Stimulated activated CD8-positive, alpha-beta memory T cell treated with anti-CD3 and anti-CD28 coated beads, Interleukin-4, amount 100 ng/mL, for 24 hours (primary cell): ENCODE measurements around the gene FCER1A.
"Not testable (repeated sequence)": the region's sequence is repeated elsewhere in the genome, so short reads cannot be mapped to it uniquely, and the experiment has no call there.

ENCODE experiments used
- DNase-seq: peaks from one replicate; pipeline ENCODE4 v3.0.0-alpha.2; 2020; ENCODE audit warnings: low read depth

Gene FCER1A

DNA sequence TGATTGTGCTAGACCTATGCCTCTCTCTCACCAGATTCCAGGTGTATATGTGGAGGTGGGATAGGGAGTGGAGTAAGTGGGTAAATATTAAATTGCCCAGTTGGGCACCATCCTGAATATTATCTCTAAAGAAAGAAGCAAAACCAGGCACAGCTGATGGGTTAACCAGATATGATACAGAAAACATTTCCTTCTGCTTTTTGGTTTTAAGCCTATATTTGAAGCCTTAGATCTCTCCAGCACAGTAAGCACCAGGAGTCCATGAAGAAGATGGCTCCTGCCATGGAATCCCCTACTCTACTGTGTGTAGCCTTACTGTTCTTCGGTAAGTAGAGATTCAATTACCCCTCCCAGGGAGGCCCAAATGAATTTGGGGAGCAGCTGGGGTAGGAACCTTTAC, at the start of gene FCER1A:
FCER1A (plus strand) TSS at position 242 of the 400 bp plus-strand sequence; CDS start at position 271, 29 bp downstream.
- DNase-seq: no peak

DNA sequence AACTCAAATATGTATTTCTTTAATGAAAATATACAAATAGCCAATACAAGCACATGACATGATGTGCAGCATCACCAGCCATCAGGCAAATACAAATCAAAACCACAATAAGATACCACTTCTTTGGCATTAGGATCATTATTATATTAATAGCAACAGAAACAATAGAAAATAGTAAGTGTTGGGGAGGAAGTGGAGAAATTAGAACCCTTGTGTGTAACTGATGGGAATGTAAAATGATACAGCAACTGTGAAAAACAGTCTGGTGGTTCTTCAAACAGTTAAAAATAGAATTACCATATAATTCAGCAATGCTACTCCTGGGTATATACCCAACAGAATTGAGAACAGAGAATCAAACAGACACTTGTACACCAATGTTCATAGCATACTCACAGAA, 40.8 kb upstream of the FCER1A start:
- no peak for DNase-seq

DNA sequence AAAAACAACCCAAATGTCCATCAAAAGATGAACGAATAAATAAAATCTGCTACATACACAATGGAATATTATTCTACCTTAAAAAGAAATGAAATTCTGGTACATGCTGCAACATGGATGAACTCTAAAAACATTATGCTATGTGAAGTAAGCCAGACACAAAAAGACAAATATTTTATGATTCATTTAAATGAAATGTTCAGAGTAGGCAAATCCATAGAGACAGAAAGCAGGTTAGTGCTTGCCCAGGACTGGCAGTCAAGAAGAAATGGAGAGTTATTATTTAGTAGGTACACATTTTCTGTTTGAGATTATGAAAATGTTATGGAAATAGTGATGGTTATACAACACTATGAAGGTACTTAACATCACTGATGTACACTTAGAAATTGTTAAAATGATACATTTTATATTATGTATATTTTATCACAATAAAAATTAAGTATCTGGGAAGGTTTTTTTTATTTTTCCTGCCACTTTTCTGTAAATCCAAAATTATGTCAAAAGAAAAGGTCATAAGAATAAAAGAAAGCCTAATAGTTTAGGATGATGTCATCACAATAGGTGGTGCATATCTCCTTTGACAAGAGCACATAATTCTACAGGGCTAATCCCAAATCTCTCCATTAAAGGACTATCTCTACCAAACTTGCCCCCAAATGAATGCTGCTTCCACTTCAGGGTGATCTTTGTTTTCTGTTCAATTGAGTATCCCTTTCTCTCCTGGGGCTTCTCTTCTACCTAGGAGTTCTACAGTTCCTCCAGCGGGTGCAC, 40.2 kb upstream of the FCER1A start:
- no peak for DNase-seq

- no peak for DNase-seq
Observed at GRCh38 chr1:159266832-159267231, 35.3 kb upstream of the FCER1A start.

DNA sequence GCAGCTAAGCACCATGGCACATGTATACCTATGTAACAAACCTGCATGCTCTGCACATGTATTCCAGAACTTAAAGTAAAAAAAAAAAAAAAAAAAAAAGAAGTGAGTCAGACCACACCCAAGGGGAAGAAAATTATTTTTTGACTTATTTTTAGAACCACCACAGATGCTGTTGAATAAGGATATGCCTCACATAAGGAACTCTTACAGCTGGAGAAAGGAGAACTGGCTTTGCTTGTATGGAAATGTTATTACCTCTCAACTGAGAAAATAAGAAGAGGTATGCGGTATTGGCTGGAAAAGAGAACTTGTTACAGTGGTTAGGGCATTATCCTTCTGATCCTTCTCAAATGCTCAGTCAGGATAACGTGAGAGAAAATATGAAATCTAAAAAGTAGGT, 27.5 kb upstream of the FCER1A start:
- no peak for DNase-seq

DNA sequence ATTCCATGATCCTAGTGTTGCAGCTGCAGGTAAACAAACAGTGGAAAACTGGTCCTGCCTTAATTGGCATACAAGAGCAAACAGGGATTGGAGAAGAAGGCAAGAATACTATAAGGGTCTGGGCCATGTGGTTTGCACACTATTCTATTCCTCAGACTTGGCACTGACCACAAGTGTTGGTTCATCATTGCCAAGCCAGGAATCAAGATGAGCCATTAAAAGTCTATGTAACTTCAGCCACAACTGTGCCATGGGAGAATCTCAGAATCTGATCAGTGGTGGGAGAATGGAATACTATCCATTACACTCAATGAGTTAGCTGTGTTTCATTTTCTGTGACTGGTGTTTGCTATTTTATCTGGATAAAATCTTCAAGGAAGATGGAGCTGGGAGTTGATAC, 26.2 kb upstream of the FCER1A start:
- DNase-seq: no peak

GRCh38 chr1:159279773-159280172, 22.4 kb upstream of the FCER1A start:
- no peak for DNase-seq

GRCh38 chr1:159282118-159282517, 20.0 kb upstream of the FCER1A start:
- DNase-seq: no peak

DNA sequence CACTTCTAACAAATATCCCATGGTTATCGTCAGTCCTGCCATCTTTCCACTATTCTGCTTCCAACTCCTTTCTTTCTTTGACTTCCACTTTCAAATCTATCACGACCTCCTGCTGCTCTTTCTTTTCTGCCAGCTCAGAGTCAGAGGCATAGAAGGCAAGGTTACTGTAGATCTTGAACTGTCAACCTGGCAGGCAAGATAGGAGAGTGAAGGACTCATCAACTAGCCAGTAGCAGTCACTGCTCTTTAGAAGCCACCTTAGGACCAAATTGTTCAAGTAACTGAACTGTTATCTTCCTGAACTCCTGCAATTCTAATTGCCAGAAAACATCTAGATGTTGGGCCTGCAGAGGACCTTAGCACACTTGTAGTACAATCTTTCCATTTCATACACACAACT, 13.1 kb upstream of the FCER1A start:
- no peak for DNase-seq

DNA sequence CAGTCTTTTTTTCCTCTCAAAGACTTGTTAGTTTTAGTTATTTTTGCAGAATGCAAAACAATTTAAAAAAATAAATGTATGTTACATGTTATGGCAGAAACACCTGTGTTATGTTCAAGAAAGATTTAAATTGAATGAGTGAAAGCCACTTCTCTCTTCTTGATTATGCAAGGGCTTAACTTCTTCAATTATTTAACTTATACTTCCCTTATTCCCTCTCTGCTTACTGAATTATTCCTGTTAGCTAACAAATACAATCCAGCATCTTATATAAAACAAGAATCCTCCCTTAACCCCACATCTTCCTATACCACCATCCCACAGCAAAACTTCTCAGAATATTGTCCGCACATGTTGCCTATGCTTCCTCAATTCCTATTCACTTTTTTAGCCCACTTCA, 10.7 kb upstream of the FCER1A start:
- no peak for DNase-seq

GRCh38 chr1:159296706-159297375, 5.3 kb upstream of the FCER1A start:
- no peak for DNase-seq

DNA sequence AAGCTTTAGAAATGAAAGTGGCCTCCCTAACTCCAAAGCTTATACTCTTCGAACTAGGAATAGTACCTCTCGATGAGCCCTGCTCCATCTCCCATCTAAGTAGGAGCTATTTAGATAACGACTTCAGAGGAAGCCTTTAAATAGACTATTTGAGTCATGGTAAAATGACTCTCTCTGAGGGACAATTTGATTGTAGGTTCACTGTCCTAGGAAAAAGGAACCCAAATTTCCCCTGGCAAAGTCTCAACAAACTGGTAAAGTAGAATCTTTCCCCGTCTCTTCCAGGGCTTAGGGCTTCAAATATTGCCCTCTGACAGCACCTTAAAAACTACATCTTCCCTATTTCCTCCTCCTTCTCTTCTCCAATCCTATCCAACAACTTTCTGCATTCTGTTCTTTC, 2.0 kb upstream of the FCER1A start:
- no peak for DNase-seq

GRCh38 chr1:159307346-159308020, 5.3 kb downstream of the FCER1A start:
- no peak for DNase-seq

GRCh38 chr1:159311679-159312078, 9.5 kb downstream of the FCER1A start:
- no peak for DNase-seq

DNA sequence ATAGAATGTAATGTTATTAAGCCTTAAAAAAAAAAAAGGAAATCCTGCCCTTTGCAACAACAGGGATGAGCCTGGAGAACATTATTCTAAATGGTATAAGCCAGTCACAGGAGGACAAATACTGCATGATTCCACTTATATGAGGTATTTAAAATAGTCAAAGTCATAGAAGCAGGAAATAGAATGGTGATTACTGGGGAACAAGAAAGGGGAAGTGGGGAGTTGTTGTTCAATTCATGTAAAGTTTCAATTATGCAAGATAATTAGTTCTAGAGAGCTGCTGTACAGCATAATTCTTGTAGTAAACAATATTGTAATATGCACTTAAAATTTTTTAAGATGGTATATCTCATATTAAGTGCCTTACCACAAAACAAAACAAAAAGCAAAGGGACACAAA, 13.2 kb downstream of the FCER1A start:
- no peak for DNase-seq

- no peak for DNase-seq
Observed at GRCh38 chr1:159318784-159319551, 16.8 kb downstream of the FCER1A start.

DNA sequence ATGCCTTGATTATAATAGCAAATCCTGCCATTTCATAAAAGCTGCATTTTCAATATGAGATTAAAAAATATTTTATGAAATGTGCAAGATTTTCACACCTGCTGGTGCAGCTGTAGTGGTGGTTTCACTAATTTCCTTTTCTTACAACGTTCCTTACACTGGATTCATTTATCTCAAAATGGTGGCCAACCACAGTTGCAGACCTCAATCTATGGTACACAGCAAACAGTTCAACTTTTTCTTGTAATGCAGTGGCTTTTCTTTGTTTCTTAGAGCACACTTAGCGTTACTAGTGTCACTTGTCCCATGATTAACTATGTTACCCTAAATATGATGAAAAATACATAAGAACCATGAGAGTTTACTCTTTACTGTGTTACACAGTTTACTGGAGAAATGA, 32.7 kb downstream of the FCER1A start:
- no peak for DNase-seq

- no peak for DNase-seq
Observed at GRCh38 chr1:159338018-159338417, 35.9 kb downstream of the FCER1A start.

DNA sequence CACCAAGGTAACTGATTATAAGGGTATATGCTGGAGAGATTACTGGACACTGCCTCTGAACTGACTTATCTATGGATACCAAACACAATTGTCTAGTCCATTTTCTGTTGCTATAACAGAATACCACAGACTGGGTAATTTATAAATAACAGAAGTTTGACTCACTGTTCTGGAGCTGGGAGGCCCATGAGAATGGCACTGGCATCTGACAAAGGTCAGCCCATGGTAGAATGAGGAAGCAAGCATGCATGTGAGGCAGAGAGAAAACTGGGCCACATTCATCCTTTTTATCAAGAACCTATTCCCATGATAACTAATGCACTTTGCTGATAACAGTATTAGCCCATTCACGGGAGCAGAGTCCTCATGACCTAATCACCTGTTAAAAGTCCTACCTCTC, 37.4 kb downstream of the FCER1A start:
- DNase-seq: no peak

DNA sequence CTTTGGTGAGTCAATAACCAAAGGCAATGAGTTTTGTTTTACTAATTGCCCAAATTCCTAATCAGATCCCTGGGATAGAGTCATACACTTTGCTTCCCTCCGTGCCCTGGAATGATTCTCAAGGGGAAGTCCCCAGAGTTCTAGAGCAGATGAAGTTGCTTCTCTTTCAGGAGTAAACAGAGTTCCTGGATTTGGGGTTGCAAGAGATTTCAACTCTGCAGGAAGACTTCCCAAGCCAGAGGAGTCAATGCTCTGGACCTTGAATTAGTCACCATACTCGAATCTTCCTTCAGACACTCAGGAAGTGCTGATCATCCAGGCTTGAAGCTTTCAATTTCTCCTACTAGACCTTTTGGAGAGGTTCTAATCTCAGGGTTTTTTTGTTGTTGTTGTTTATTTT, 39.6 kb downstream of the FCER1A start:
- DNase-seq: no peak

- DNase-seq: no peak
Observed at GRCh38 chr1:159342761-159343425, 40.8 kb downstream of the FCER1A start.

- not testable (repeated sequence) for DNase-seq
Observed at GRCh38 chr1:159349374-159349773, 47.2 kb downstream of the FCER1A start.
